SK-N-MC (cell line): ENCODE data around the gene HSD17B3.

Experiments used
- EZH2 ChIP-seq: fragments of 200-600 bp; sonication (generic); IDR thresholded peaks from one replicate; pipeline ENCODE4 v1.6.1; 2017; ENCODE audit warnings: antibody characterized with exemption
- FOXP2 ChIP-seq: optimal IDR thresholded peaks from 2 replicates; pipeline ENCODE3; 2011; ENCODE audit warnings: mild to moderate bottlenecking, moderate library complexity; ENCODE audit not compliant: insufficient read depth; ENCODE audit errors: extremely low read length, control extremely low read depth

- no peak for TF ChIP-seq EZH2
- TF ChIP-seq FOXP2, result no peak
These were observed 12.6 kb downstream of the HSD17B3 start for GRCh38 chr9:96289392-96289791.
